SU-DHL-6 (cell line): ENCODE data around the gene PKNOX2.

Experiments used
- H2AFZ ChIP-seq: fragments of 200-600 bp; sonication (generic); 2 replicates; pipeline ENCODE4 v1.6.1; 2014; ENCODE audit warnings: low read depth, mild to moderate bottlenecking, moderate library complexity, mixed read lengths, antibody characterized with exemption, low read length; ENCODE audit not compliant: severe bottlenecking
- H3F3A ChIP-seq: fragments of 200-600 bp; shearing (Covaris generic); 2 replicates; pipeline ENCODE4 v1.6.0; 2016; ENCODE audit warnings: antibody characterized with exemption, mild to moderate bottlenecking; ENCODE audit not compliant: insufficient read depth
- H3K27ac ChIP-seq: fragments of 200-600 bp; sonication (generic); 2 replicates; pipeline ENCODE4 v1.5.1; 2016; ENCODE audit warnings: low read depth, mild to moderate bottlenecking, low read length, moderate library complexity, mixed read lengths
- H3K27me3 ChIP-seq: fragments of 200-600 bp; sonication (generic), shearing (Covaris generic); 2 replicates; pipeline ENCODE4 v1.6.0; 2014; ENCODE audit warnings: mild to moderate bottlenecking, low read length
- H3K36me3 ChIP-seq: fragments of 200-600 bp; sonication (generic); 2 replicates; pipeline ENCODE4 v1.6.1; 2014; ENCODE audit warnings: mild to moderate bottlenecking, low read length, mixed read lengths
- H3K4me2 ChIP-seq: fragments of 300-600, 200-600 bp; shearing (Covaris generic), sonication (generic); 2 replicates; pipeline ENCODE4 v1.6.0; 2014; ENCODE audit warnings: low read length, low read depth, mild to moderate bottlenecking; ENCODE audit not compliant: poor library complexity, severe bottlenecking
- H3K4me3 ChIP-seq: fragments of 200-600 bp; sonication (generic); 2 replicates; pipeline ENCODE4 v1.5.1; 2014; ENCODE audit warnings: antibody characterized with exemption, low read length, mild to moderate bottlenecking, mixed read lengths; ENCODE audit not compliant: insufficient read depth, poor library complexity, severe bottlenecking
- H3K79me2 ChIP-seq: fragments of 200-600 bp; sonication (generic); 2 replicates; pipeline ENCODE4 v1.6.1; 2014; ENCODE audit warnings: mild to moderate bottlenecking, low read length, moderate library complexity; ENCODE audit not compliant: insufficient read depth
- H3K9ac ChIP-seq: fragments of 200-600 bp; sonication (generic); 2 replicates; pipeline ENCODE4 v1.7.0; 2014; ENCODE audit warnings: mild to moderate bottlenecking, low read length
- H3K9me2 ChIP-seq: fragments of 200-600 bp; sonication (generic); replicated peaks from 2 replicates; pipeline ENCODE4 v1.6.1; 2014; ENCODE audit warnings: low read length; ENCODE audit not compliant: insufficient read depth
- H3K9me3 ChIP-seq: fragments of 200-600 bp; sonication (generic); 2 replicates; pipeline ENCODE4 v1.6.1; 2014; ENCODE audit warnings: low read length, mixed read lengths; ENCODE audit not compliant: insufficient read depth
- H4K20me1 ChIP-seq: fragments of 200-600 bp; sonication (generic); 2 replicates; pipeline ENCODE4 v1.6.1; 2014; ENCODE audit warnings: low read depth, mild to moderate bottlenecking, antibody characterized with exemption, low read length, moderate library complexity, mixed read lengths
- CTCF ChIP-seq: fragments of 200-600 bp; sonication (generic); IDR thresholded peaks from one replicate; pipeline ENCODE4 v1.5.1; 2017; ENCODE audit warnings: antibody characterized with exemption, mild to moderate bottlenecking, low read length, moderate library complexity; ENCODE audit not compliant: insufficient read depth, poor library complexity, severe bottlenecking
- EZH2phosphoT487 ChIP-seq: fragments of 200-600 bp; sonication (generic), shearing (Covaris generic); conservative IDR thresholded peaks from 2 replicates; pipeline ENCODE4 v1.6.1; 2018; ENCODE audit warnings: mild to moderate bottlenecking, antibody characterized with exemption, low read length, moderate library complexity, mixed read lengths

The PKNOX2 gene

GRCh38 chr11:125410091-125410490 is 245.5 kb downstream of the PKNOX2 start:
- H3K9ac ChIP-seq: no peak overlapping the region
- no peaks in the 10 kb centered on the region for H4K20me1 ChIP-seq
- H3F3A ChIP-seq: no peaks in the 10 kb centered on the region
- no peaks in the 10 kb centered on the region for H3K36me3 ChIP-seq
- H3K9me2 ChIP-seq: no peaks in the 10 kb centered on the region
- no peaks in the 10 kb centered on the region for H3K27me3 ChIP-seq
- TF ChIP-seq CTCF: no peak
- no peak for TF ChIP-seq EZH2phosphoT487
- H2AFZ ChIP-seq: no peak overlapping the region
- H3K9me3 ChIP-seq: no peaks in the 10 kb centered on the region
- H3K79me2 ChIP-seq: no peaks in the 10 kb centered on the region
- no peak overlapping the region for H3K27ac ChIP-seq
- H3K4me2 ChIP-seq: no peak overlapping the region
- no peak overlapping the region for H3K4me3 ChIP-seq

GRCh38 chr11:125412177-125412496 is 247.6 kb downstream of the PKNOX2 start:
- Histone ChIP-seq H3K9ac (no peak overlapping the region), H4K20me1 (no peaks in the 10 kb centered on the region), H3K4me3 (no peak overlapping the region), H3K27ac (no peak overlapping the region), H3K4me2 (no peak overlapping the region), H3K9me2 (no peaks in the 10 kb centered on the region), H3K9me3 (no peaks in the 10 kb centered on the region), H3F3A (no peaks in the 10 kb centered on the region), H3K79me2 (no peaks in the 10 kb centered on the region), H3K36me3 (no peaks in the 10 kb centered on the region), H3K27me3 (no peaks in the 10 kb centered on the region), H2AFZ (no peak overlapping the region)
- TF ChIP-seq EZH2phosphoT487: no peak
- TF ChIP-seq CTCF: no peak

GRCh38 chr11:125412509-125412908 is 248.0 kb downstream of the PKNOX2 start:
- H3K4me2 ChIP-seq: no peak overlapping the region
- H3K9me3 ChIP-seq: no peaks in the 10 kb centered on the region
- H2AFZ ChIP-seq: no peak overlapping the region
- no peaks in the 10 kb centered on the region for H3K9me2 ChIP-seq
- no peaks in the 10 kb centered on the region for H3K36me3 ChIP-seq
- no peak overlapping the region for H3K9ac ChIP-seq
- TF ChIP-seq CTCF: no peak
- TF ChIP-seq EZH2phosphoT487: no peak
- no peaks in the 10 kb centered on the region for H3F3A ChIP-seq
- no peaks in the 10 kb centered on the region for H4K20me1 ChIP-seq
- no peak overlapping the region for H3K4me3 ChIP-seq
- H3K79me2 ChIP-seq: no peaks in the 10 kb centered on the region
- H3K27me3 ChIP-seq: no peaks in the 10 kb centered on the region
- no peak overlapping the region for H3K27ac ChIP-seq

GRCh38 chr11:125413226-125413625 is 248.7 kb downstream of the PKNOX2 start:
- Histone ChIP-seq H3K4me3 (no peak overlapping the region), H2AFZ (no peak overlapping the region), H3K27me3 (no peaks in the 10 kb centered on the region)

More at GRCh38 chr11:125413226-125413625, 248.7 kb downstream of the PKNOX2 start:
- Histone ChIP-seq H3K79me2 (no peaks in the 10 kb centered on the region), H3K36me3 (no peaks in the 10 kb centered on the region), H3K9me3 (no peaks in the 10 kb centered on the region), H4K20me1 (no peaks in the 10 kb centered on the region), H3K9ac (no peak overlapping the region), H3K4me2 (no peak overlapping the region), H3K27ac (no peak overlapping the region), H3K9me2 (no peaks in the 10 kb centered on the region), H3F3A (no peaks in the 10 kb centered on the region)
- TF ChIP-seq CTCF (no peak), EZH2phosphoT487 (no peak)
